Stimulated activated CD8-positive, alpha-beta memory T cell treated with anti-CD3 and anti-CD28 coated beads, Interleukin-15, amount 100 ng/mL, for 4 hours (primary cell): ENCODE measurements around the gene IFITM2.
"Not testable (repeated sequence)": the region's sequence is repeated elsewhere in the genome, so short reads cannot be mapped to it uniquely, and the experiment has no call there.

Source experiments
- DNase-seq, 2 donors: peaks; one replicate each; pipeline ENCODE4 v3.0.0-alpha.2; 2020; ENCODE audit warnings: low read depth in 2 of 2

The IFITM2 gene

DNA sequence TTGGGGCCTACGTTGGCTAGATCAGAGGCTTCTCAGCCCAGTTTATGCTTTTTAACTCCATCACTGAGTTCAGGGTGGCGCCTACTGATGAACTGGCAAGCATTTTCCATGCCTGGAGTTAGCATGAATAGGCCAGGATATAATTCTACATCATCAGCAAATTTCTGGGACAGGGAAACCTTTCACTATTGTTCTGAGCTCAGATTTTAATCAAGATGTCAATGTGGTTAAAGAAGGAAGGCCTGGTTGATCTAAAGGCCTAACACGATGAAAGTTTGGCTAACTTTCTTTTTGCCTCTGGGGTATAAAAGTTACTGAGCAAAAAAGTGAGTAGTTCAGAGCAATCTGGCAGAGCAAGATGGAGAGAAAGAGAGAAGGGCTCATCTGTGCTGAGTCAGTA lies 34.7 kb downstream of the IFITM2 start:
- DNase-seq: no peak

DNA sequence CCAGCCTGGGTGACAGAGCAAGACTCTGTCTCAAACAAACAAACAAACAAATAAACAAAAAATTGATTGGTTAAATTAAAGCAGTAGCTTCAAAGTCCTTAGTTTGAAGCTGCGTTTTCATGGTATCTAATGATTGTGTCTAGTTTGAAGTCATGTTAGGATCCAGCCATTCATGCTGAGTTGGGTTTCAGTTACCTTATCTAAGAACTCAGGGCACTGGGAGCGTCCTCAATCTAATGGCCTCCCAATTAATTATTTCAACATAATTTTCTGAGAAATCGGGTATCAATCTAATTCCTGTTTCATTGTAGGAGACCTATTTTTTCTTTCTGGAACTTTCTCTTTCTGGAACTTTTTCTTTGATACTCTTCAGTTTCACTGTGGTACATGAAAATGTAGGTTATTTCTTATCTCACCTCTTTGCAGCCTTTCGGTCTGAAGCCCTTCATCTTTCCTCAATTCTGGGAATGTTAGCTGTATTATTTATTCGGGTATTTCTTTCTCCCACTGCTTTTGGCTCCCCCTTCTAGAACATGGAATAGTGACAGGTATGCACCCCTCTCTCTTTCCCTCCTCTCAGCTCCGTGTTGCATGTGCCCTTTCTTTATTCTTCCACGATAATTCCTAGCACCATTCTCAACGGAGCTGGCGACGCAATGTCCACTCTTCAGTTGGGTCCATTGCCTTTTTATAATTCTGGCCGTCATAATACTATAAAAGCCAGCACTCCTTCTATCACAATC lies 37.4 kb downstream of the IFITM2 start:
- DNase-seq: no peak

DNA sequence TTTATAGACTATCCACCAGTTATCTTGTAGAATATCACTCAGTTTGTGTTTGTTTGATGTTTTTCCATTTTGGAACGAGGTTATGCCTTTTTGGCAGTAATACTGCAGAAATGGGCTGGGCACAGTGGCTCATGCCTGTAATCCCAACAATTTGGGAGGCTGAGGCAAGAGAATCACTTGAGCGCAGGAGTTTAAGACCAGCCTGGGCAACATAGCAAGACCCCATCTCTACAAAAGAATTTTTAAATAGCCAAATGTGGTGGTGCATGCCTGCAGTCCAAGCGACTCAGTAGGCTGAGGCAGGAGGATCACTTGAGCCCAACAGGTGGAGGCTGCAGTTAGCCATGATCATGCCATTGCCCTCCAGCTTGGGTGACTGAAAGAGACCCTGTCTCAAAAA lies 38.9 kb downstream of the IFITM2 start:
- no peak for DNase-seq

DNA sequence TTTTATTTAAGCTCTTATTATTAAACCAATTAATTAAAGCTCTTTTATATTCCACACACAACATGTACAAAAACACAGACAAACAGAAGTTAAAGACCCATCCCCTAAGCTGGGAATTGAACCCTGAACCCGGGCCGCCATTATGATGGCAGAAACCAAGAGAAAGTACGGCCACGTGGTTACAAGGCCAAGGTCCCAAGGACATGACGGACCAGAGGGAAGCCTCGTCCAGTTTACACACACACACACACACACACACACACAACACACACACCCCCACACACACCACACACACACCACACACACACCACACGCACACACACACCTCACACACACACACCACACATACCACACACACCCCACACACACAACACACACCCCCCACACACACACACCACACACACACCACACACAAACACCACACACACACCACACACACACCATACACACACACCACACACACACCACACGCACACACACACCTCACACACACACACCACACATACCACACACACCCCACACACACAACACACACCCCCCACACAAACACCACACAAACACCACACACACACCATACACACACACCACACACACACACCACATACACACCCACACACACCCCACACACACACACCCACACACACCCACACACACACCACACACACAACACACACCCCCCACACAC lies 41.8 kb downstream of the IFITM2 start:
- not testable (repeated sequence) for DNase-seq

DNA sequence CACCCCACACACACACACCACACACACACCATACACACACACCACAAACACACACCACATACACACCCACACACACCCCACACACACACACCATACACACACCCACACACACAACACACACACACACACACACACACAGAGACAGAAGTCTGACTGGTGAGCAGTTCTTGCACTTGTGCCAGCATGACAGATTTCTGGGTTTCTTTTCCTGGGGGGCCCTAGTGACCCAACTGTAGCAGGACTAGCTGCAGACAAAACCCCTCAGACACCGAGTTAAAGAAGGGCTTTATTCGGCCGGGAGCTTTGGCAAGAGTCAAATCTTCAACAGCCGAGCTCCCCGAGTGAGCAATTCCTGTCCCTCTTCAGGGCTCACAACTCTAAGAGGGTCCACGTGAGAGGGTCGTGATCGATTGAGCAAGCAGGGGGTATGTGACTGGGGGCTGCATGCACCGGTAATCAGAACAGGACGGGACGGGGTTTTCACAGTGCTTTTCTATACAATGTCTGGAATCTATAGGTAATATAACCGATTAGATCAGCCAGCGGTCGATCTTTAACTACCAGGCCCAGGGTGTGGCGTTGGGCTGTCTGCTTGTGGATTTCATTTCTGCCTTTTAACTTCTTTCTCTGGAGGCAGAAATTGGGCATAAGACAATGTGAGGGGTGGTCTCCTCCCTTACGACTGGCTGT lies 42.6 kb downstream of the IFITM2 start:
- not testable (repeated sequence) for DNase-seq

DNA sequence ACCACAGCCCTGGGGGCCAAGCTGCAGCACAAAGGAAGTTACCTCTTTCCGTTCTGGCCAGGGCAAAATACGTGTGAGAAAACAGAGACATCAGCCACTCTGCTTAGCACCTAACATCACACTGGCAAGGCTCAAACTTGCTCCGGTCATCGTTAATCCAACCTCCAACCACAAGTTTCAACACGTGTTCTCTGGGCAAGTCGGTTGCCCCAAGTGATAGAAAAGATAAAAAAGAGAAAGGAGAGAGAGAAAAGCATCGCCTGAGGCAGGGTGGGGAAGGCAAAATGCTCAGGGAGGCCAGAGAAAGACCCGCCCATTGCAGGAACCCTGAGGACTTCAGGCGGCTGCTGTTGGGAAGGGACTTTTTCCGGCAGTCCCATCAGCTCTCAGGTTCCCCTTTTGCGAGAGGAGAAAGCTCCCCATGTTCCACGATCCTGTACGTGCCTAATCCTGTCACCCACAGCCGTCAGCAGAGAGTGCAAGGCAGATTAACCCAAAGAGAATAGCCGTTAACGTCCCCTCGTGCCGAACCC lies 43.2 kb downstream of the IFITM2 start:
- DNase-seq: no peak

DNA sequence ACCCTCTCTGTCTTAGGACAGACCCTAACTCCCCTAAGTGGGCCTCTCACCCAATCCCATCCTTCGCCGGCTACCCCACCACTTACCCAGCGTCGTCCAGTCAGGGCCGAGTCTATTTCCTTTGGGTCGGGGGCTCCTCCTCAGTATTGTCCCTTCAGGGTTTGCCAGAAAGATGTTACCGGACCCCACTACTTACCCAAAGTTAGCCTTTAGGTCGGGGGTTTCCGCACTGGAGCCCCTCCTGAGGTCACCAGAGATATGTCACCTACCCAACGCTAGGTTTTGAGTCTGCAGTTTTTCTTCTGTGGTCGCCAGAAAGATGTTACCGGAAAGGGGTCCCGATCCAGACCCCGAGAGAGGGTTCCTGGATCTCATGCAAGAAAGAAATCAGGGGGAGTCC lies 43.8 kb downstream of the IFITM2 start:
- no peak for DNase-seq

DNA sequence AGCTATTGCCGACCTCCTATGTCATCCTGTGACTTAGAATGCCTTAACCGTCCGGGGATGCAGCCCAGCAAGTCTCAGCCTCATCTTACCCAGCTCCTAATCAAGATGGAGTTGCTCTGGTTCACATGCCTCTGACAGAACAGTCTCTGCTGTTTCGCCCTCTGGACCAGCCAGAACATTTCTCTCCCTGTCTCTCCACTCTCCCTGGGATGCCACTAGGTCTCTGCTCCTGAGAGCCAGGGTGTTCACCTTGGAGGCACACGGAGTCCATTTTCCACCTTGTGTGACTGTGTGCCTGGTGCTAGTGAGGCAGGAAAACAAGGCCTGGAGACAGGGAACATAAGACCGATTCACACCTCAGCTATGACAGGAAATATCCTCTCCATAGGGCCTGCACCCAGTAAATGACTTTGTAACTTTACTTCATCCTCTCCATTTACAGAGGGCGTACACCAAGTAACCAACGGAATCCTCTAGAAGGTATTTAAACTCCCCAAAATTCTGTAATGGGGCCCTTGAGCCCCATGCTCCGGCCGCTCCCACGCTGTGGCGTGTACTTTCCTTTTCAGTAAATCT lies 44.9 kb downstream of the IFITM2 start:
- no peak for DNase-seq

DNA sequence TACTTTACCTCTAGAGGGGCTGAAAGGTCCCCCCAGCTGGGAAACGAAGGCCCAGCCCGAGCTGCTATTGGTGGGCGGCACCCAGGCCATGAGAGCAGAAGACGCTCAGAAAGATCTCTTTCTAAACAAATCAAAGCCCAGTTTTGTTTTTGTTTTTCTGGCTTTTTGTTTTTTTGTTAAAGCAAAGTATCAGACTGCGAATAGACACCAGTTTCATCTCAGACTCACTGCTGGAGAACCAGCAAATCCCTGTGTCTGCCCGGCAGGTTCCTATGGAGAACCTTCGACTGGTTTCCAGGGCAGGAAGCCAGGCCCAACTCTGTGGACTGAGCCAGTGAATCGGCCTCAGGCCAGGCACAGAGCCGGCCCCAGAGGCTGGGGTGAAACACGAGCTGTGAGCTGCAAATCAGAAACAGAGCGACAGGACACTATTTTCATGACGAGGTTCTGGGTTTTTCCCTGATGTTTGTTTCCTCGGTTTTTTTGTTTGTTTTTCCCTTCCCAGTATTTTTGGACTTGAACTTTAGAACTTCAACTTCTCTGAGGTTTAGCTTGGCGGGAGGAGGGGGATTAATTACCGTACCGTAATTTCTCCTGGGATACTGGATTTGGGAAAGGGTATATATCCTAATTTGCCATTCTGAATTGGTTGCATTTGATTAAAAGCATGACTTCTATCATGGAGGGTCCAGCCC lies 45.7 kb downstream of the IFITM2 start:
- no peak for DNase-seq

DNA sequence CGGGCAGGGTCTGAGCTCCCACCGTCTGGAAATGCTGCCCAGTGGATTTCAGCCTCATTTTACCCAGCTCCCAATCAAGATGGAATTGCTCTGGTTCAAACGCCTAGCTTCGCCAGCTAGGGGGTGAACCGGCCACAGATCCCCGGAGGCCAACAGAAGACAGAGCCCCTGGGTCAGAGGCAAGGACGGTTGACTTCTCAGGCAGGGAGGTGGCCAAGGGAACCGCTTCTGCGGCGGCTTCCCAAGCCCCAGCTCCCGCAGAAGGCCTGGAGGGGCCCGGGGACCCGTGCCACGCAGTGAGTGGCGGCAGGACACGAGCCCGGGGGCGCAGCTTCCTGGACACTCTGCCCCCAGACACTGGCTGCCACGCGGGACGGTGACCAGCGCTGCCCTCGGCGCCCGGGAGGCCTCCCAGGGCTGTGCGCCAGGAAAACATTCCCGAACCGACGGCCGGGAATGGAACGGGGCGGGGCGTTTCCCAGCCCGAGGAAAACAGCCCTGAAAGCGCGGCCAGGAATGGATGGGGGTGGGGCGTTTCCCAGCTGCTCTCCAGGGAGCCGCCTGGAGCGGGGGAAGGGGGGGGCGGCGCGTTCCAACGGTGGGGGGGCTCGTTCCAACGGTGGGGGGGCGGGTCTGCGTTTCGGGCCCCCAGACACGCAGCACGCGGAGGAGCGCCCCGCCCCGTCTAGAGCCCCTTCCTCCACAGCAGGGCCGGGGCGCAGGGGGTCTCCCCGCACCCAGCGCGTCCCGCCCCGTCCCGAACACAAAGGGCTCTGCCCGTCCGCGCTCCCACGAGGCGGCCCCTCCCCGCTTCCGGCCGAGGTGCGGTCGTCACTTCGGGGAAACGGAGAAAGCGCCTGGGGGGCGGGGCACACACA lies 48.2 kb downstream of the IFITM2 start:
- DNase-seq: peak; percentile 76 to 77

DNA sequence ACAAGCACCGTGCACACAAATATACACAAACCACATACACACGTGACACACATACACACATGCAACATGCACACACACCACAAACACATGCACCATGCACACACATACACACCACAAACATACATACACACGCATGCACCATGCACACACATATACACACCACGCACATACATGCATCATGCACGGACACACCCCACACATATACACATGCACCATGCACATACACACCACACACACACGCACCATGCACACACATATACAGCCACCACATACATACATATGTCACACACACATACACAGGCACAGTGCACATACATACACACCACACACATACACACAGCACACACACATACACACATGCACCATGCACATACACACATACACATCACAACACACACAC lies 49.0 kb downstream of the IFITM2 start:
- DNase-seq: no peak

DNA sequence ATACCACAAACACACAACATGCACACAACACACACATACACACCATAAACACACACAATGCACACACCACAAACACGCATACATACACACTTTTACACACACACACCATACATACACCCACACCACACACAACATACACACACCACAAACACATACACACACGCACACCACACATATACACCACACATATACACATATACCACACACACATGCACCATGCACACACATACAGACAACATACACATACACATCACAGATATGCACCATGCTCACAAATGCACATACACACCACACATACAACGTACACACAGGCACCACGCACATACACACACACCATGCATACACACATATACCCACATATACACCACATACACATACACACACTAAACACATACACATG lies 50.0 kb downstream of the IFITM2 start:
- DNase-seq: no peak

DNA sequence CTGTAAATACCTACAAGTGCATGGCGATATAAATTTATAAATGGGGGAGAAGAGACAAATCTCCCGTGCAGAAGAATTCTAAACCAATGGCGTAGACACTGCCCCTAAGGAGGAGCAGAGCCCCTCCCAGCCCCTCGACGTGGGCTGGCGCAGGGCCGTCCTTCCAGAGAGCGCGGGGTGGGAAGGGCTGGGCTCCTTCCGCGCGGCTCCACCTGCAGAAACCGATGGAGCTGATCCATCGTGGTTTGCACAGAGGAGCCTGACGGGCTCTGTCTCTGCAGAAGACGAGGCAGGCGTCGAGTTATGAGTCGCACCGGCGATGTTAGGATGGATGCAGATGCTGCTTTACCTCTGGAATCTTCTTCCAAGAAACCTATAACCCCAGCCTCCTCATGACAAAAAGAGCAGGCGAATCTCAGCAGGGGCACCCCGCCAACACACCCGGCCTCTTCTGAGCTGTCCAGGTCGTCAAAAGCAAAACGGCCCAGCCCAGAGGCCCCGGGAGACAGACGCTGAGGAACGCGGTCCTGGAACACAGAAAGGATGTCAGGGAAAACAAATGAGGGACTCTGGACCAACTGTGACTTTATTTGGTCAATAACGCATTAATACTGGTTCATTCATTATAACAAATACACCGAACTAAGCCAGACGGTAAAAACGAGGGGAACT lies 50.6 kb downstream of the IFITM2 start:
- no peak for DNase-seq
